Activated T-helper 17 cell treated with anti-CD3 and anti-CD28 coated beads, Interleukin-2, amount 50 U/mL, for 72 hours (primary cell): ENCODE measurements around the gene CALML6. TPM values are rescaled to one million over a fixed set of nuclear protein-coding genes. Genes with fewer than 3 reads are reported as not detected.
"Not testable (repeated sequence)": the region's sequence is repeated elsewhere in the genome, so short reads cannot be mapped to it uniquely, and the experiment has no call there.

Source experiments
- ATAC-seq: fragments of 150-1000 bp; cut with Tn5 transposase; replicated peaks from 2 replicates; pipeline ENCODE4 v1.10.0; 2021; ENCODE audit warnings: mild to moderate bottlenecking, moderate library complexity
- H3K27ac Mint-ChIP-seq: one replicate; pipeline ENCODE4 v1.8.0; 2022; ENCODE audit warnings: mixed read lengths
- H3K27me3 Mint-ChIP-seq: one replicate; pipeline ENCODE4 v1.8.0; 2022; ENCODE audit warnings: mixed read lengths
- H3K36me3 Mint-ChIP-seq: one replicate; pipeline ENCODE4 v1.8.0; 2022; ENCODE audit warnings: low read depth, mild to moderate bottlenecking, mixed read lengths
- H3K4me1 Mint-ChIP-seq: one replicate; pipeline ENCODE4 v1.8.0; 2022; ENCODE audit warnings: mixed read lengths
- H3K4me3 Mint-ChIP-seq: one replicate; pipeline ENCODE4 v1.8.0; 2022; ENCODE audit warnings: mild to moderate bottlenecking, mixed read lengths
- H3K9me3 Mint-ChIP-seq: one replicate; pipeline ENCODE4 v1.8.0; 2022; ENCODE audit warnings: mixed read lengths
- total RNA-seq, 2 donors: library from RNA; stranded (reverse); gene quantifications; one replicate each; pipeline ENCODE4 v1.2.3, GENCODE V29; 2022

CALML6 gene
- total RNA-seq, 2 donors from 2014 or later = 0.86 to 1.7 TPM

GRCh38 chr1:1922956-1923833 is 8.1 kb downstream of the CALML6 start:
- no peaks in the 10 kb centered on the region for H3K9me3 Mint-ChIP-seq

DNA sequence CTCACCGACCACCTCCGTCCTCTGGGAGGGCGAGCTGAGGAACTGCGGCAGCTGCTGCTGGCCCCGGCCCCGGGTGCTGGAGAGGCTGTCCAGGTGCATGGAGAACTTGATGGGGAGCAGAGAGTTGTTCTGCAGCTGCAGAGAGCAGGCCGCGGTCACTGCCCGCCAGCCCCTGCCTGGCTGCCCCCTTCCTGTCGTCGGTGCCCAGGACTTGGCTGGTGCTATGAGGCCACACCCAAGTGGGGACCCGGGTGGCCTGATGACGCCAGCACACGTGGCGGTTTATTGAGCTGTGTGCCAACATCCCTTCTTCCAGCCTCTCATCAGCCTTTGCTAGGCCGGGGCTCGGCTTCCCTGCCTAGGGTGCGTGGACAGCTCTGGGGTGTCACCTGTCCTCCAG is 9.3 kb downstream of the CALML6 start:
- Mint-ChIP-seq H3K27ac (no peak overlapping the region), H3K9me3 (no peaks in the 10 kb centered on the region), H3K4me1 (no peaks in the 10 kb centered on the region), H3K4me3 (no peak overlapping the region), H3K27me3 (no peaks in the 10 kb centered on the region), H3K36me3 (no peaks in the 10 kb centered on the region)
- ATAC-seq = no peak

More at GRCh38 chr1:1922956-1923833, 8.1 kb downstream of the CALML6 start:
- no peaks in the 10 kb centered on the region for H3K4me1 Mint-ChIP-seq
- no peaks in the 10 kb centered on the region for H3K27me3 Mint-ChIP-seq
- no peak for ATAC-seq
- no peaks in the 10 kb centered on the region for H3K36me3 Mint-ChIP-seq
- H3K27ac Mint-ChIP-seq = no peak overlapping the region
- H3K4me3 Mint-ChIP-seq = no peak overlapping the region

DNA sequence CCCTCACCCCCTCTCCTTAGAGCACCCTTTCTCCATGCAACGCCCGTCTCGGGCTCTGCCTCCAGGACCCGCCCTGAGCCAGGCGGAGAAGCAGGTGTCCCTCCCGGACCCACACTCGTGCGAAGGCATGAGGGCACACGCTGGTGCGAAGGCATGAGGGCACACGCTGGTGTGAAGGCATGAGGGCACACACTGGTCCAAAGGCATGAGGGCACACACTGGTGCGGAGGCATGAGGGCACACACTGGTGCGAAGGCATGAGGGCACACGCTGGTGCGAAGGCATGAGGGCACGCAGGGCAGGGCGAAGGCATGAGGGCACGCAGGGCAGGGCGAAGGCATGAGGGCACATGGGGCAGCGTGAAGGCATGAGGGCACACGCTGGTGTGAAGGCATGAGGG is 9.8 kb downstream of the CALML6 start:
- no peaks in the 10 kb centered on the region for H3K4me1 Mint-ChIP-seq
- no peak overlapping the region for H3K4me3 Mint-ChIP-seq
- H3K27me3 Mint-ChIP-seq = no peaks in the 10 kb centered on the region

DNA sequence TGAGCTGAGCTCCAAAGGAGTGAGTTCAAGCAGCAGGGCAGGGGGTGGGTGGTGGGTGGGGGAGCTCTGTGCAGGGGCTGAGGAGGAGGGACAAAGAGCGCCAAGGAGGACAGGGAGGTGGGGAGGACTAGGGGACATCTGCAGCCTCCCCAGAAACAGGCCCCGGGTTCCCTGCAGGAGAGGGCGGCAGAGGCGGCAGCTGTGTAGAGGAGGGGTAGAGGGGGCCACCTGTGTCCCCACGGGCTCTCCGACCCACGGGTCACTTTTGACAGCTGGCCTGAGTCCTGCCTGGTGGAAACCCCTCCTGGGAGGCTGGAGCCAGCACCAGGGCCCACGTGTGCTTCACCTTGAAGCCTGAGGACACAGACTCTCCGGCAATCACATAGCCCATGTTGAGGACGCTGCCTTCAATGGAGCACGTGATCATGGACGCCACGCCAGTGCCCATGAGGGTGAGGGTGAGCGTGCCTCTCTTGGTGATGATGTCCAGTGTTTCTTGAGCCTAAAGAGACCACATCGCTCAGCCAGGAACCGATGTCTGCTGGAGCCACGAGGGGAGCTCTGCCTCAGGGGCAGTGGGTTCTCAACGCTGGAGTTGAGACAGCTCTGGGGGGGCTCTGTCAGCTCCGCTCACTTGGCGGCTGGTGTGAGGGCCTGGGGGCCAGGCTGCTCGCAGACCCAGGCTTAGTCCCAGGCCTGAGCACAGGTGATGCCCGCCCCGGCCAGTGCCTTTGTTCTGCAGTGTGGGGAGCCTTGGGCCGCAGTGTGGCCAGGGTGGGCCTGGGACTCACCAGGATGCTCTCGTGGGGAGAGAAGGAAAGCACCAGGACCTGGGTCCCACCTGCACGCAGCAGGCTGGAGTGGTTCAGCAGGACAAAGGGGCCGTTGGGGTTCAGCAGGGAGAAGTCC is 10.6 kb downstream of the CALML6 start:
- Mint-ChIP-seq H3K4me3 (no peak overlapping the region), H3K4me1 (no peaks in the 10 kb centered on the region), H3K27me3 (no peaks in the 10 kb centered on the region), H3K27ac (no peak overlapping the region), H3K36me3 (no peaks in the 10 kb centered on the region), H3K9me3 (no peaks in the 10 kb centered on the region)
- ATAC-seq = no peak

More for the DNA sequence above, 9.8 kb downstream of the CALML6 start:
- no peak for ATAC-seq
- no peaks in the 10 kb centered on the region for H3K36me3 Mint-ChIP-seq
- H3K27ac Mint-ChIP-seq = no peak overlapping the region
- no peaks in the 10 kb centered on the region for H3K9me3 Mint-ChIP-seq

- Mint-ChIP-seq H3K4me1 (no peaks in the 10 kb centered on the region), H3K9me3 (no peaks in the 10 kb centered on the region), H3K27me3 (no peaks in the 10 kb centered on the region)
These were observed 11.3 kb downstream of the CALML6 start for GRCh38 chr1:1926346-1926811.

GRCh38 chr1:1926886-1927660 is 12.0 kb downstream of the CALML6 start:
- ATAC-seq = no peak
- Mint-ChIP-seq H3K9me3 (no peaks in the 10 kb centered on the region), H3K27ac (no peak overlapping the region), H3K4me1 (no peaks in the 10 kb centered on the region), H3K36me3 (no peaks in the 10 kb centered on the region), H3K27me3 (no peaks in the 10 kb centered on the region), H3K4me3 (no peak overlapping the region)

More at GRCh38 chr1:1926346-1926811, 11.3 kb downstream of the CALML6 start:
- no peak overlapping the region for H3K27ac Mint-ChIP-seq
- H3K4me3 Mint-ChIP-seq = no peak overlapping the region
- H3K36me3 Mint-ChIP-seq = no peaks in the 10 kb centered on the region
- no peak for ATAC-seq

- Mint-ChIP-seq H3K4me1 (no peaks in the 10 kb centered on the region), H3K27ac (no peak overlapping the region), H3K27me3 (no peaks in the 10 kb centered on the region), H3K36me3 (no peaks in the 10 kb centered on the region), H3K9me3 (no peaks in the 10 kb centered on the region), H3K4me3 (no peak overlapping the region)
- ATAC-seq = no peak
These were observed 12.7 kb downstream of the CALML6 start for GRCh38 chr1:1927751-1928150.

GRCh38 chr1:1928231-1929101 is 13.4 kb downstream of the CALML6 start:
- no peak for ATAC-seq
- Mint-ChIP-seq H3K4me3 (no peak overlapping the region), H3K27me3 (no peaks in the 10 kb centered on the region), H3K27ac (no peak overlapping the region), H3K4me1 (no peaks in the 10 kb centered on the region), H3K36me3 (no peaks in the 10 kb centered on the region), H3K9me3 (no peaks in the 10 kb centered on the region)

GRCh38 chr1:1929102-1929638 is 14.1 kb downstream of the CALML6 start:
- no peaks in the 10 kb centered on the region for H3K36me3 Mint-ChIP-seq
- H3K27ac Mint-ChIP-seq = no peak overlapping the region
- H3K9me3 Mint-ChIP-seq = peaks cover 2% of the 10 kb centered on the region
- no peak for ATAC-seq
- no peak overlapping the region for H3K4me3 Mint-ChIP-seq
- H3K4me1 Mint-ChIP-seq = no peaks in the 10 kb centered on the region
- H3K27me3 Mint-ChIP-seq = no peaks in the 10 kb centered on the region

GRCh38 chr1:1929639-1930545 is 14.8 kb downstream of the CALML6 start:
- Mint-ChIP-seq H3K9me3 (peaks cover 4% of the 10 kb centered on the region), H3K36me3 (no peaks in the 10 kb centered on the region), H3K4me3 (no peak overlapping the region), H3K4me1 (no peaks in the 10 kb centered on the region), H3K27me3 (no peaks in the 10 kb centered on the region), H3K27ac (no peak overlapping the region)
- ATAC-seq = no peak

DNA sequence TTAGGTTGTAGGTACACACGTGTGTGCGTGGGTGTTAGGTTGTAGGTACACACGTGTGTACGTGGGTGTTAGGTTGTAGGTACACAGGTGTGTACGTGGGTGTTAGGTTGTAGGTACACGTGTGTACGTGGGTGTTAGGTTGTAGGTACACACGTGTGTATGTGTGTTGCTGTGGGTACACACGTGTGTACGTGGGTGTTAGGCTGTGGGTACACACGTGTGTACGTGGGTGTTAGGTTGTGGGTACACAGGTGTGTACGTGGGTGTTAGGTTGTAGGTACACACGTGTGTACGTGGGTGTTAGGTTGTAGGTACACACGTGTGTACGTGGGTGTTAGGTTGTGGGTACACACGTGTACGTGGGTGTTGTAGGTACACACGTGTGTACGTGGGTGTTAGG is 19.8 kb downstream of the CALML6 start:
- not testable (repeated sequence) for H3K27ac Mint-ChIP-seq, H3K4me1 Mint-ChIP-seq, ATAC-seq, H3K27me3 Mint-ChIP-seq, H3K4me3 Mint-ChIP-seq, H3K9me3 Mint-ChIP-seq, H3K36me3 Mint-ChIP-seq

GRCh38 chr1:1937061-1937460 is 22.0 kb downstream of the CALML6 start:
- Mint-ChIP-seq H3K27me3 (no peaks in the 10 kb centered on the region), H3K4me1 (no peaks in the 10 kb centered on the region), H3K36me3 (no peaks in the 10 kb centered on the region), H3K9me3 (peaks cover 4% of the 10 kb centered on the region), H3K27ac (no peak overlapping the region), H3K4me3 (no peak overlapping the region)
- ATAC-seq = no peak
